H1 (cell line): ENCODE data around the gene C12orf43. TPM values are rescaled to one million over a fixed set of nuclear protein-coding genes. Genes with fewer than 3 reads are reported as not detected.

ENCODE experiments used
- CHD2 ChIP-seq: IDR thresholded peaks from 2 replicates; pipeline ENCODE4 v1.6.1; 2012; ENCODE audit warnings: low read length, improper control_type of control experiment
- CREB1 ChIP-seq: IDR thresholded peaks from 2 replicates; pipeline ENCODE4 v1.6.1; 2012; ENCODE audit warnings: inconsistent platforms
- KDM4A ChIP-seq: IDR thresholded peaks from one replicate; pipeline ENCODE4 v1.7.1; 2012; ENCODE audit warnings: low read depth, mild to moderate bottlenecking, moderate library complexity, low read length, inconsistent platforms; ENCODE audit not compliant: severe bottlenecking
- NANOG ChIP-seq: IDR thresholded peaks from 2 replicates; pipeline ENCODE4 v1.6.1; 2011; ENCODE audit warnings: low read length, low read depth, mild to moderate bottlenecking, inconsistent platforms; ENCODE audit not compliant: insufficient read depth, poor library complexity, severe bottlenecking
- POLR2AphosphoS5 ChIP-seq: IDR thresholded peaks from 2 replicates; pipeline ENCODE4 v1.6.1; 2011; ENCODE audit warnings: low read depth, low read length
- POU5F1 ChIP-seq: IDR thresholded peaks from 2 replicates; pipeline ENCODE4 v1.6.1; 2011; ENCODE audit warnings: low read depth, mild to moderate bottlenecking, low read length, moderate library complexity
- polyA plus RNA-seq, 7 experiments: library from polyadenylated mRNA; depleted of rRNA in 3 of 7; stranded (reverse) in 5 of 7; unstranded in 2 of 7; fragments of >200 nt in 5 of 7; fragments of 200-250 nt in 2 of 7; gene quantifications; 1 replicate in 5 of 7; 2 replicates in 1 of 7; 4 replicates in 1 of 7; pipeline versions ENCODE4 v1.2.1 to v1.2.3, GENCODE V29; 2011 to 2013; ENCODE audit warnings: missing spikeins in 2 of 7, mixed read lengths in 2 of 7
- total RNA-seq: library from RNA; stranded (reverse); fragmentation: NEBNext Ultra II Directional; extraction: Animal tissue kit (Norgen Biotek cat#: 25700); gene quantifications from 2 replicates; pipeline ENCODE4 v1.2.1, GENCODE V29; 2021
- TF ChIP-seq, protein P1 (sequence below): fragments of 300-600 bp; sonication (generic); IDR thresholded peaks from 2 replicates; pipeline ENCODE4 v1.7.1; 2012; ENCODE audit warnings: low read length, moderate library complexity, mild to moderate bottlenecking, inconsistent platforms; ENCODE audit not compliant: insufficient replicate concordance
- TF ChIP-seq, protein P2 (sequence below), 3 experiments: IDR thresholded peaks; 1 replicate in 2 of 3; 2 replicates in 1 of 3; pipeline versions ENCODE4 v1.5.1 to v1.6.1; 2011; ENCODE audit warnings: low read length in 3 of 3, mild to moderate bottlenecking in 3 of 3, inconsistent platforms in 2 of 3, low read depth in 1 of 3, moderate library complexity in 1 of 3; ENCODE audit not compliant: insufficient read depth in 1 of 3; ENCODE audit errors: control extremely low read depth in 1 of 3

Gene C12orf43
- total and polyA plus RNA-seq, 2 of the 8 experiments (the other 6 are each of a cell fraction or from before 2014, with no cell fraction given): 9.2 to 22.3 TPM

DNA sequence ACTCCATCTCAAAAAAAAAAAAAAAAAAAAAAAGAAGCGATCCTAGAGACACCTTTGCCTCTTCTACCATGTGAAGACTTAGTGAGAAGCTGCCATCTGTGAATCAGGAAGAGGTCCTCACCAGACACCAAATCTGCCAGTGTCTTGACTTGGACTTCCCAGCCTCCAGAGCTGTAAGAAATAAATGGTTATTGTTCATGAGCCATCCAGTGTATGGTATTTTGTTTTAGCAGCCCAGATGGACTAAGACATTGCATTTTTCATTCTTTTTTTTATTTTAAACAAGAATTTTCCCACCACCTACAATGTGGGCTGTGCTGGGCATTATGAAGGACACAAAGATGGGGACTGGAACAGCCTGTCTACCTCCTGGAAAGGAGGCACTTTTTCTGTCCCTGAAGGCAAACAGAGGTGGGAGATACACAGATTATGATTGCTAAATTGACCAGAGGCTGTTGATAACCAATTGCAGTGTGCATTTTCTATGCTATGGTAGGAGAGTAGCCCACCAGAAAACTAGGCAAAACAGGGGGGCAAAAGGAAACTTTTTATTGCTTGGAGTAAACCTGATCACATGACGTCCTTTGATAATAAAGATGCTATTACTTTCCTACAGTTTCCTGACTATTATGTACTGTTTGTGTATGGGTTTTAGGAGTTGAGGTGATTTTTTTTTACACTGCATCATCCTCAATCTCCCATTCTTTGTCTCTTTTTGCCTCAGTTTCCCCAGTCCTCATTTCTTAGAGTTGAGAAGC is 2.8 kb upstream of the C12orf43 start (continued):
- TF ChIP-seq, protein P1, sequence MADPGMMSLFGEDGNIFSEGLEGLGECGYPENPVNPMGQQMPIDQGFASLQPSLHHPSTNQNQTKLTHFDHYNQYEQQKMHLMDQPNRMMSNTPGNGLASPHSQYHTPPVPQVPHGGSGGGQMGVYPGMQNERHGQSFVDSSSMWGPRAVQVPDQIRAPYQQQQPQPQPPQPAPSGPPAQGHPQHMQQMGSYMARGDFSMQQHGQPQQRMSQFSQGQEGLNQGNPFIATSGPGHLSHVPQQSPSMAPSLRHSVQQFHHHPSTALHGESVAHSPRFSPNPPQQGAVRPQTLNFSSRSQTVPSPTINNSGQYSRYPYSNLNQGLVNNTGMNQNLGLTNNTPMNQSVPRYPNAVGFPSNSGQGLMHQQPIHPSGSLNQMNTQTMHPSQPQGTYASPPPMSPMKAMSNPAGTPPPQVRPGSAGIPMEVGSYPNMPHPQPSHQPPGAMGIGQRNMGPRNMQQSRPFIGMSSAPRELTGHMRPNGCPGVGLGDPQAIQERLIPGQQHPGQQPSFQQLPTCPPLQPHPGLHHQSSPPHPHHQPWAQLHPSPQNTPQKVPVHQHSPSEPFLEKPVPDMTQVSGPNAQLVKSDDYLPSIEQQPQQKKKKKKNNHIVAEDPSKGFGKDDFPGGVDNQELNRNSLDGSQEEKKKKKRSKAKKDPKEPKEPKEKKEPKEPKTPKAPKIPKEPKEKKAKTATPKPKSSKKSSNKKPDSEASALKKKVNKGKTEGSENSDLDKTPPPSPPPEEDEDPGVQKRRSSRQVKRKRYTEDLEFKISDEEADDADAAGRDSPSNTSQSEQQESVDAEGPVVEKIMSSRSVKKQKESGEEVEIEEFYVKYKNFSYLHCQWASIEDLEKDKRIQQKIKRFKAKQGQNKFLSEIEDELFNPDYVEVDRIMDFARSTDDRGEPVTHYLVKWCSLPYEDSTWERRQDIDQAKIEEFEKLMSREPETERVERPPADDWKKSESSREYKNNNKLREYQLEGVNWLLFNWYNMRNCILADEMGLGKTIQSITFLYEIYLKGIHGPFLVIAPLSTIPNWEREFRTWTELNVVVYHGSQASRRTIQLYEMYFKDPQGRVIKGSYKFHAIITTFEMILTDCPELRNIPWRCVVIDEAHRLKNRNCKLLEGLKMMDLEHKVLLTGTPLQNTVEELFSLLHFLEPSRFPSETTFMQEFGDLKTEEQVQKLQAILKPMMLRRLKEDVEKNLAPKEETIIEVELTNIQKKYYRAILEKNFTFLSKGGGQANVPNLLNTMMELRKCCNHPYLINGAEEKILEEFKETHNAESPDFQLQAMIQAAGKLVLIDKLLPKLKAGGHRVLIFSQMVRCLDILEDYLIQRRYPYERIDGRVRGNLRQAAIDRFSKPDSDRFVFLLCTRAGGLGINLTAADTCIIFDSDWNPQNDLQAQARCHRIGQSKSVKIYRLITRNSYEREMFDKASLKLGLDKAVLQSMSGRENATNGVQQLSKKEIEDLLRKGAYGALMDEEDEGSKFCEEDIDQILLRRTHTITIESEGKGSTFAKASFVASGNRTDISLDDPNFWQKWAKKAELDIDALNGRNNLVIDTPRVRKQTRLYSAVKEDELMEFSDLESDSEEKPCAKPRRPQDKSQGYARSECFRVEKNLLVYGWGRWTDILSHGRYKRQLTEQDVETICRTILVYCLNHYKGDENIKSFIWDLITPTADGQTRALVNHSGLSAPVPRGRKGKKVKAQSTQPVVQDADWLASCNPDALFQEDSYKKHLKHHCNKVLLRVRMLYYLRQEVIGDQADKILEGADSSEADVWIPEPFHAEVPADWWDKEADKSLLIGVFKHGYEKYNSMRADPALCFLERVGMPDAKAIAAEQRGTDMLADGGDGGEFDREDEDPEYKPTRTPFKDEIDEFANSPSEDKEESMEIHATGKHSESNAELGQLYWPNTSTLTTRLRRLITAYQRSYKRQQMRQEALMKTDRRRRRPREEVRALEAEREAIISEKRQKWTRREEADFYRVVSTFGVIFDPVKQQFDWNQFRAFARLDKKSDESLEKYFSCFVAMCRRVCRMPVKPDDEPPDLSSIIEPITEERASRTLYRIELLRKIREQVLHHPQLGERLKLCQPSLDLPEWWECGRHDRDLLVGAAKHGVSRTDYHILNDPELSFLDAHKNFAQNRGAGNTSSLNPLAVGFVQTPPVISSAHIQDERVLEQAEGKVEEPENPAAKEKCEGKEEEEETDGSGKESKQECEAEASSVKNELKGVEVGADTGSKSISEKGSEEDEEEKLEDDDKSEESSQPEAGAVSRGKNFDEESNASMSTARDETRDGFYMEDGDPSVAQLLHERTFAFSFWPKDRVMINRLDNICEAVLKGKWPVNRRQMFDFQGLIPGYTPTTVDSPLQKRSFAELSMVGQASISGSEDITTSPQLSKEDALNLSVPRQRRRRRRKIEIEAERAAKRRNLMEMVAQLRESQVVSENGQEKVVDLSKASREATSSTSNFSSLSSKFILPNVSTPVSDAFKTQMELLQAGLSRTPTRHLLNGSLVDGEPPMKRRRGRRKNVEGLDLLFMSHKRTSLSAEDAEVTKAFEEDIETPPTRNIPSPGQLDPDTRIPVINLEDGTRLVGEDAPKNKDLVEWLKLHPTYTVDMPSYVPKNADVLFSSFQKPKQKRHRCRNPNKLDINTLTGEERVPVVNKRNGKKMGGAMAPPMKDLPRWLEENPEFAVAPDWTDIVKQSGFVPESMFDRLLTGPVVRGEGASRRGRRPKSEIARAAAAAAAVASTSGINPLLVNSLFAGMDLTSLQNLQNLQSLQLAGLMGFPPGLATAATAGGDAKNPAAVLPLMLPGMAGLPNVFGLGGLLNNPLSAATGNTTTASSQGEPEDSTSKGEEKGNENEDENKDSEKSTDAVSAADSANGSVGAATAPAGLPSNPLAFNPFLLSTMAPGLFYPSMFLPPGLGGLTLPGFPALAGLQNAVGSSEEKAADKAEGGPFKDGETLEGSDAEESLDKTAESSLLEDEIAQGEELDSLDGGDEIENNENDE: no peak
- TF ChIP-seq POU5F1: no peak
- no peak for TF ChIP-seq NANOG
- no peak for TF ChIP-seq CHD2
- TF ChIP-seq POLR2AphosphoS5: no peak
- no peak for TF ChIP-seq KDM4A
- TF ChIP-seq CREB1: no peak
- TF ChIP-seq, protein P2, sequence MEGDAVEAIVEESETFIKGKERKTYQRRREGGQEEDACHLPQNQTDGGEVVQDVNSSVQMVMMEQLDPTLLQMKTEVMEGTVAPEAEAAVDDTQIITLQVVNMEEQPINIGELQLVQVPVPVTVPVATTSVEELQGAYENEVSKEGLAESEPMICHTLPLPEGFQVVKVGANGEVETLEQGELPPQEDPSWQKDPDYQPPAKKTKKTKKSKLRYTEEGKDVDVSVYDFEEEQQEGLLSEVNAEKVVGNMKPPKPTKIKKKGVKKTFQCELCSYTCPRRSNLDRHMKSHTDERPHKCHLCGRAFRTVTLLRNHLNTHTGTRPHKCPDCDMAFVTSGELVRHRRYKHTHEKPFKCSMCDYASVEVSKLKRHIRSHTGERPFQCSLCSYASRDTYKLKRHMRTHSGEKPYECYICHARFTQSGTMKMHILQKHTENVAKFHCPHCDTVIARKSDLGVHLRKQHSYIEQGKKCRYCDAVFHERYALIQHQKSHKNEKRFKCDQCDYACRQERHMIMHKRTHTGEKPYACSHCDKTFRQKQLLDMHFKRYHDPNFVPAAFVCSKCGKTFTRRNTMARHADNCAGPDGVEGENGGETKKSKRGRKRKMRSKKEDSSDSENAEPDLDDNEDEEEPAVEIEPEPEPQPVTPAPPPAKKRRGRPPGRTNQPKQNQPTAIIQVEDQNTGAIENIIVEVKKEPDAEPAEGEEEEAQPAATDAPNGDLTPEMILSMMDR (IDR thresholded peaks at IDR 0.05; ENCODE audit: control extremely low read depth in 1 of 3, insufficient read depth in 1 of 3, low read depth in 1 of 3, low read length in 3 of 3): no peak
